ENCODE measurements around the gene LSS. TPM values are rescaled to one million over a fixed set of nuclear protein-coding genes. Genes with fewer than 3 reads are reported as not detected.
A peak's percentile ranks its signal among the peaks of the same experiment; 100 is the strongest.

LSS gene
- total RNA-seq, 1 experiment from 2014 or later, result 121 TPM

- DNase-seq, result no peak
- no TSS peak for BruUV-seq (replicated peaks)
- CTCF ChIA-PET, result interaction anchor here (1.0 kb wide), 1 partner anchor 67 kb away, joined by 4 read pairs; no protein-coding TSS in a partner anchor
- H3K27me3 Mint-ChIP-seq (ENCODE audit: insufficient read depth, unreplicated experiment), result no peaks in the 10 kb centered on the region
- H3K27me3 ChIP-seq (replicated peaks; ENCODE audit: control insufficient read depth, insufficient read depth, low read length), result no peaks in the 10 kb centered on the region
- no peak overlapping the region for H3K4me3 ChIP-seq (ENCODE audit: low read depth, low read length)
- no peak overlapping the region for H3K4me3 Mint-ChIP-seq (ENCODE audit: unreplicated experiment)
- peak in 1 of 2 experiments; percentile 14 for TF ChIP-seq CTCF (IDR thresholded peaks at IDR 0.05; ENCODE audit: insufficient read depth in 1 of 2, low read depth in 1 of 2, low read length in 1 of 2, severe bottlenecking in 1 of 2, unreplicated experiment in 1 of 2)
- H3K36me3 Mint-ChIP-seq (ENCODE audit: insufficient read depth, unreplicated experiment), result peaks cover 33% of the 10 kb centered on the region
- POLR2A ChIA-PET, result no interaction called here
- no peak overlapping the region for H3K27ac Mint-ChIP-seq (ENCODE audit: unreplicated experiment)
- peaks cover 3% of the 10 kb centered on the region for H3K36me3 ChIP-seq (ENCODE audit: control insufficient read depth, insufficient read depth, low read length)
- intact Hi-C loops (cut with micrococcal nuclease; ENCODE audit: unreplicated experiment), result no loop called here
- H3K9me3 ChIP-seq, result no peaks in the 10 kb centered on the region
- H3K9me3 Mint-ChIP-seq (ENCODE audit: unreplicated experiment), result no peaks in the 10 kb centered on the region
- no peaks in the 10 kb centered on the region for H3K4me1 Mint-ChIP-seq (ENCODE audit: low read depth, unreplicated experiment)
- H3K4me1 ChIP-seq, result no peaks in the 10 kb centered on the region
Measured at GRCh38 chr21:46210378-46211136, 18.0 kb downstream of the LSS start.

- intact Hi-C loops (cut with micrococcal nuclease; ENCODE audit: unreplicated experiment), result no loop called here
- H3K36me3 ChIP-seq (ENCODE audit: control insufficient read depth, insufficient read depth, low read length), result peaks cover 3% of the 10 kb centered on the region
Measured at GRCh38 chr21:46208761-46209721, 19.5 kb downstream of the LSS start.

More at GRCh38 chr21:46208761-46209721, 19.5 kb downstream of the LSS start:
- Histone ChIP-seq H3K4me1 (no peaks in the 10 kb centered on the region), H3K4me3 (ENCODE audit: low read depth, low read length) (no peak overlapping the region), H3K27me3 (replicated peaks; ENCODE audit: control insufficient read depth, insufficient read depth, low read length) (no peaks in the 10 kb centered on the region), H3K9me3 (no peaks in the 10 kb centered on the region)
- H3K36me3 Mint-ChIP-seq (ENCODE audit: insufficient read depth, unreplicated experiment), result peaks cover 37% of the 10 kb centered on the region
- no peak overlapping the region for H3K4me3 Mint-ChIP-seq (ENCODE audit: unreplicated experiment)
- POLR2A ChIA-PET, result no interaction called here
- no peaks in the 10 kb centered on the region for H3K27me3 Mint-ChIP-seq (ENCODE audit: insufficient read depth, unreplicated experiment)
- no peak for DNase-seq
- H3K27ac Mint-ChIP-seq (ENCODE audit: unreplicated experiment), result no peak overlapping the region
- no peaks in the 10 kb centered on the region for H3K4me1 Mint-ChIP-seq (ENCODE audit: low read depth, unreplicated experiment)
- TF ChIP-seq CTCF (IDR thresholded peaks at IDR 0.05; ENCODE audit: insufficient read depth in 1 of 2, low read depth in 1 of 2, low read length in 1 of 2, severe bottlenecking in 1 of 2, unreplicated experiment in 1 of 2), result no peak
- BruUV-seq (replicated peaks), result no TSS peak
- CTCF ChIA-PET, result no interaction called here
- no peaks in the 10 kb centered on the region for H3K9me3 Mint-ChIP-seq (ENCODE audit: unreplicated experiment)
